DOHH2 (cell line): Measurements from ENCODE around the gene DPH6.

Experiments
- H3F3A ChIP-seq: fragments of 200-600 bp; sonication (generic), shearing (Covaris generic); 2 replicates; pipeline ENCODE4 v1.6.0; 2016; ENCODE audit warnings: antibody characterized with exemption, mild to moderate bottlenecking; ENCODE audit not compliant: control insufficient read depth, insufficient read depth
- H3K27ac ChIP-seq: fragments of 200-600 bp; sonication (generic); 2 replicates; pipeline ENCODE4 v1.5.1; 2014; ENCODE audit warnings: low read depth, mild to moderate bottlenecking, low read length, moderate library complexity
- H3K27me3 ChIP-seq: fragments of 200-600 bp; sonication (generic); 2 replicates; pipeline ENCODE4 v1.6.1; 2014; ENCODE audit warnings: mild to moderate bottlenecking, low read length, mixed read lengths; ENCODE audit not compliant: control insufficient read depth
- H3K36me3 ChIP-seq: fragments of 200-600 bp; sonication (generic); 2 replicates; pipeline ENCODE4 v1.6.1; 2014; ENCODE audit warnings: mild to moderate bottlenecking, low read length, moderate library complexity, mixed read lengths; ENCODE audit not compliant: control insufficient read depth
- H3K4me1 ChIP-seq: fragments of 200-600 bp; sonication (generic); 2 replicates; pipeline ENCODE4 v1.6.1; 2014; ENCODE audit warnings: mild to moderate bottlenecking, low read length, mixed read lengths; ENCODE audit not compliant: control insufficient read depth
- H3K4me2 ChIP-seq: fragments of 200-600 bp; sonication (generic); 2 replicates; pipeline ENCODE4 v1.6.0; 2014; ENCODE audit warnings: mild to moderate bottlenecking, low read length, moderate library complexity
- H3K4me3 ChIP-seq: fragments of 200-600 bp; sonication (generic); 2 replicates; pipeline ENCODE4 v1.5.1; 2014; ENCODE audit warnings: mild to moderate bottlenecking, low read length, mixed read lengths
- H3K79me2 ChIP-seq: fragments of 200-600 bp; sonication (generic); 2 replicates; pipeline ENCODE4 v1.6.1; 2014; ENCODE audit warnings: mild to moderate bottlenecking, low read length, mixed read lengths; ENCODE audit not compliant: control insufficient read depth
- H3K9me2 ChIP-seq: fragments of 200-600 bp; sonication (generic); replicated peaks from 2 replicates; pipeline ENCODE4 v1.6.1; 2014; ENCODE audit warnings: mild to moderate bottlenecking, low read length, mixed read lengths; ENCODE audit not compliant: control insufficient read depth
- H3K9me3 ChIP-seq: fragments of 200-600 bp; sonication (generic); 2 replicates; pipeline ENCODE4 v1.6.1; 2014; ENCODE audit warnings: antibody characterized with exemption, low read length, mixed read lengths; ENCODE audit not compliant: control insufficient read depth, insufficient read depth
- H4K20me1 ChIP-seq: fragments of 200-600 bp; sonication (generic); 2 replicates; pipeline ENCODE4 v1.6.0; 2014; ENCODE audit warnings: low read depth, mild to moderate bottlenecking, antibody characterized with exemption, low read length, moderate library complexity; ENCODE audit not compliant: control insufficient read depth, insufficient read depth
- CTCF ChIP-seq: fragments of 200-600 bp; sonication (generic); IDR thresholded peaks from one replicate; pipeline ENCODE4 v1.5.1; 2014; ENCODE audit warnings: antibody characterized with exemption, mild to moderate bottlenecking, low read depth, low read length; ENCODE audit not compliant: poor library complexity, severe bottlenecking
- EZH2phosphoT487 ChIP-seq: fragments of 200-600 bp; sonication (generic); IDR thresholded peaks from 2 replicates; pipeline ENCODE4 v1.6.1; 2017; ENCODE audit warnings: borderline replicate concordance, mild to moderate bottlenecking, antibody characterized with exemption, low read length, moderate library complexity, mixed read lengths

Gene DPH6

GRCh38 chr15:35540885-35541284, 5.1 kb downstream of the DPH6 start:
- Histone ChIP-seq H3K27me3 (no peaks in the 10 kb centered on the region), H3K4me2 (no peak overlapping the region), H3F3A (no peaks in the 10 kb centered on the region; the same call in 1 of the 2 replicates), H3K79me2 (peaks cover 6% of the 10 kb centered on the region), H3K9me2 (no peaks in the 10 kb centered on the region), H3K36me3 (no peaks in the 10 kb centered on the region), H3K9me3 (no peaks in the 10 kb centered on the region), H3K4me3 (no peak overlapping the region), H4K20me1 (no peaks in the 10 kb centered on the region), H3K4me1 (peaks cover 11% of the 10 kb centered on the region), H3K27ac (no peak overlapping the region)
- no peak for TF ChIP-seq CTCF

- no peak overlapping the region for H3K4me3 ChIP-seq
- no peaks in the 10 kb centered on the region; the same call in 1 of the 2 replicates for H3F3A ChIP-seq
- H3K27ac ChIP-seq = no peak overlapping the region
- no peaks in the 10 kb centered on the region for H3K27me3 ChIP-seq
- no peak overlapping the region for H3K4me2 ChIP-seq
- no peaks in the 10 kb centered on the region for H3K36me3 ChIP-seq
- H4K20me1 ChIP-seq = no peaks in the 10 kb centered on the region
- 0 out of 2 replicates have a peak, but pooled peaks cover 2% of the 10 kb centered on the region for H3K79me2 ChIP-seq
- H3K9me3 ChIP-seq = no peaks in the 10 kb centered on the region
- no peaks in the 10 kb centered on the region for H3K9me2 ChIP-seq
- TF ChIP-seq EZH2phosphoT487 (no peak), CTCF (no peak)
- peaks cover 5% of the 10 kb centered on the region for H3K4me1 ChIP-seq
Observed at GRCh38 chr15:35540021-35540420, 5.9 kb downstream of the DPH6 start.

- Histone ChIP-seq H3K9me2 (no peaks in the 10 kb centered on the region), H3K27me3 (no peaks in the 10 kb centered on the region), H3K4me2 (no peak overlapping the region), H3K79me2 (no peaks in the 10 kb centered on the region), H3K9me3 (no peaks in the 10 kb centered on the region), H3K4me3 (no peak overlapping the region), H4K20me1 (no peaks in the 10 kb centered on the region), H3K27ac (no peak overlapping the region), H3F3A (no peaks in the 10 kb centered on the region), H3K4me1 (no peaks in the 10 kb centered on the region), H3K36me3 (no peaks in the 10 kb centered on the region)
- TF ChIP-seq CTCF (no peak), EZH2phosphoT487 (no peak)
Observed at GRCh38 chr15:35535365-35535916, 10.5 kb downstream of the DPH6 start.
